IMR-90 (cell line): ENCODE measurements around the gene POLR3GL. TPM values are rescaled to one million over a fixed set of nuclear protein-coding genes. Genes with fewer than 3 reads are reported as not detected.

ENCODE experiments used
- ATAC-seq: fragments of 200-7000 bp; cut with Tn5 transposase; 2 replicates; pipeline ENCODE4 v1.9.1; 2020; ENCODE audit warnings: low read depth, mild to moderate bottlenecking, moderate library complexity
- BruUV-seq: library from RNA; stranded (reverse); fragments of 400-500 nt; replicated peaks from 2 replicates; lab custom pipeline; 2021; lab: Mats Ljungman, UMichigan
- CTCF ChIA-PET: fragments of 300-600 bp; formaldehyde crosslinking; extraction: SDS; loops from one replicate; lab custom pipeline; 2021; ENCODE audit warnings: antibody characterized with exemption; lab: Yijun Ruan, JAX
- POLR2A ChIA-PET: fragments of 300-600 bp; sonication (Branson Sonifier 250); formaldehyde crosslinking; loops from one replicate; lab custom pipeline; 2022; ENCODE audit warnings: antibody characterized with exemption; ENCODE audit not compliant: unreplicated experiment; lab: Charles Lee
- DNase-seq: peaks from one replicate; pipeline ENCODE4 v3.0.0; 2013
- H2AFZ ChIP-seq: replicated peaks from 2 replicates; pipeline ENCODE3; 2013; ENCODE audit warnings: low read length, mild to moderate bottlenecking; ENCODE audit not compliant: poor library complexity
- H2AK5ac ChIP-seq: 2 replicates; pipeline ENCODE4 v1.6.1; 2013; ENCODE audit warnings: low read depth, low read length, inconsistent platforms
- H2AK9ac ChIP-seq: replicated peaks from 2 replicates; pipeline ENCODE3; 2013; ENCODE audit warnings: mild to moderate bottlenecking, low read depth, low read length, moderate library complexity; ENCODE audit not compliant: poor library complexity
- H2BK120ac ChIP-seq: 2 replicates; pipeline ENCODE4 v1.6.1; 2013; ENCODE audit warnings: low read depth, low read length, inconsistent platforms
- H2BK15ac ChIP-seq: 3 replicates; pipeline ENCODE4 v1.6.1; 2013; ENCODE audit warnings: low read depth, low read length, inconsistent platforms
- H2BK20ac ChIP-seq: 2 replicates; pipeline ENCODE4 v1.6.1; 2013; ENCODE audit warnings: low read depth, mild to moderate bottlenecking, inconsistent platforms, low read length, moderate library complexity
- H2BK5ac ChIP-seq: 2 replicates; pipeline ENCODE4 v1.6.1; 2013; ENCODE audit warnings: mild to moderate bottlenecking, low read depth, low read length, inconsistent platforms; ENCODE audit not compliant: poor library complexity, severe bottlenecking
- H3K14ac ChIP-seq: replicated peaks from 2 replicates; pipeline ENCODE4 v1.6.1; 2013; ENCODE audit warnings: low read depth, low read length, inconsistent platforms
- H3K18ac ChIP-seq: 2 replicates; pipeline ENCODE4 v1.6.1; 2013; ENCODE audit warnings: low read depth, low read length, control low read depth
- H3K23ac ChIP-seq: 2 replicates; pipeline ENCODE4 v1.6.1; 2013; ENCODE audit warnings: low read depth, low read length, inconsistent platforms
- H3K27ac ChIP-seq: 2 replicates; pipeline ENCODE4 v1.5.1; 2013; ENCODE audit warnings: mild to moderate bottlenecking, control low read depth, low read length; ENCODE audit not compliant: insufficient read depth
- H3K27me3 ChIP-seq: 2 replicates; pipeline ENCODE4 v1.6.1; 2013; ENCODE audit warnings: low read length; ENCODE audit not compliant: control insufficient read depth, insufficient read depth
- H3K36me3 ChIP-seq: 2 replicates; pipeline ENCODE4 v1.6.1; 2013; ENCODE audit warnings: low read length, mixed read lengths; ENCODE audit not compliant: control insufficient read depth, insufficient read depth
- H3K4ac ChIP-seq: 2 replicates; pipeline ENCODE4 v1.6.1; 2013; ENCODE audit warnings: low read depth, low read length, inconsistent platforms
- H3K4me1 ChIP-seq: 2 replicates; pipeline ENCODE4 v1.6.1; 2013; ENCODE audit warnings: low read length, mixed read lengths; ENCODE audit not compliant: control insufficient read depth, insufficient read depth
- H3K4me2 ChIP-seq: 2 replicates; pipeline ENCODE4 v1.6.1; 2013; ENCODE audit warnings: low read depth, mild to moderate bottlenecking, control low read depth, low read length, moderate library complexity
- H3K4me3 ChIP-seq: 2 replicates; pipeline ENCODE4 v1.5.1; 2013; ENCODE audit warnings: low read depth, mild to moderate bottlenecking, control low read depth, low read length, moderate library complexity; ENCODE audit not compliant: insufficient read depth
- H3K56ac ChIP-seq: 2 replicates; pipeline ENCODE4 v1.6.1; 2013; ENCODE audit warnings: low read length, inconsistent platforms; ENCODE audit not compliant: insufficient read depth; ENCODE audit errors: extremely low read depth
- H3K79me1 ChIP-seq, 2 experiments: 2 replicates each; pipeline ENCODE4 v1.6.1; 2013; ENCODE audit warnings: low read length in 2 of 2, inconsistent platforms in 1 of 2, low read depth in 1 of 2
- H3K9ac ChIP-seq: 2 replicates; pipeline ENCODE4 v1.6.1; 2013; ENCODE audit warnings: low read depth, low read length, control low read depth
- H3K9me1 ChIP-seq: 2 replicates; pipeline ENCODE4 v1.6.1; 2013; ENCODE audit warnings: low read length, inconsistent platforms; ENCODE audit not compliant: insufficient read depth
- H3K9me3 ChIP-seq: 2 replicates; pipeline ENCODE4 v1.6.1; 2013; ENCODE audit warnings: low read length; ENCODE audit not compliant: control insufficient read depth, insufficient read depth
- H4K20me1 ChIP-seq: 2 replicates; pipeline ENCODE4 v1.6.1; 2013; ENCODE audit warnings: low read length, inconsistent platforms; ENCODE audit not compliant: insufficient read depth
- H4K5ac ChIP-seq: 2 replicates; pipeline ENCODE4 v1.6.1; 2013; ENCODE audit warnings: mild to moderate bottlenecking, low read depth, low read length, control low read depth
- H4K8ac ChIP-seq, 2 experiments: 2 replicates each; pipeline ENCODE4 v1.6.1; 2013; ENCODE audit warnings: low read depth in 2 of 2, low read length in 2 of 2, control low read depth in 1 of 2, inconsistent platforms in 1 of 2
- H4K91ac ChIP-seq: 2 replicates; pipeline ENCODE4 v1.6.1; 2013; ENCODE audit warnings: low read depth, low read length, inconsistent platforms; ENCODE audit not compliant: insufficient read depth
- BHLHE40 ChIP-seq: fragments of 150-350 bp; IDR thresholded peaks from 2 replicates; pipeline ENCODE4 v1.6.1; 2016; ENCODE audit warnings: mild to moderate bottlenecking, low read depth, low read length
- CEBPB ChIP-seq: IDR thresholded peaks from 2 replicates; pipeline ENCODE4 v1.6.1; 2012; ENCODE audit warnings: low read depth, low read length, improper control_type of control experiment
- FOS ChIP-seq: fragments of 150-350 bp; IDR thresholded peaks from 2 replicates; pipeline ENCODE4 v1.6.1; 2016; ENCODE audit warnings: low read depth, low read length
- MAFK ChIP-seq: IDR thresholded peaks from 2 replicates; pipeline ENCODE4 v1.6.1; 2012; ENCODE audit warnings: low read depth, low read length, improper control_type of control experiment
- MAZ ChIP-seq: IDR thresholded peaks from 2 replicates; pipeline ENCODE4 v1.6.1; 2012; ENCODE audit warnings: low read depth, mild to moderate bottlenecking, low read length, improper control_type of control experiment, moderate library complexity, borderline replicate concordance
- MXI1 ChIP-seq: IDR thresholded peaks from 2 replicates; pipeline ENCODE4 v1.6.1; 2012; ENCODE audit warnings: low read depth, mild to moderate bottlenecking, low read length, moderate library complexity, borderline replicate concordance
- NFE2L2 ChIP-seq: fragments of 150-350 bp; IDR thresholded peaks from 2 replicates; pipeline ENCODE4 v1.6.1; 2016; ENCODE audit warnings: low read depth, mild to moderate bottlenecking, low read length
- RAD21 ChIP-seq: IDR thresholded peaks from 2 replicates; pipeline ENCODE4 v1.6.1; 2012; ENCODE audit warnings: low read length, improper control_type of control experiment
- RFX5 ChIP-seq: IDR thresholded peaks from 2 replicates; pipeline ENCODE4 v1.8.0; 2012; ENCODE audit warnings: low read depth, mild to moderate bottlenecking, low read length, moderate library complexity
- WGBS, 2 experiments: methylation state at CpG; one replicate each; pipeline versions ENCODE4 v1.1.5 to v1.1.7; 2013; ENCODE audit warnings: missing lambda C conversion rate in 2 of 2; ENCODE audit not compliant: insufficient read length in 1 of 2; ENCODE audit errors: extremely low coverage in 2 of 2; 5-methylcytosine and 5-hydroxymethylcytosine counted together
- dilution Hi-C: fragments of 300-500 bp; cut with HindIII; formaldehyde crosslinking; loops from one replicate; pipeline ENCODE4 v1.14.3; 2018; ENCODE audit warnings: low sequenced_read_pairs; ENCODE audit not compliant: unreplicated experiment
- in situ Hi-C: fragments of 300-500 bp; cut with MboI; formaldehyde crosslinking; loops from 3 replicates; pipeline ENCODE4 v1.14.3; 2019; ENCODE audit warnings: low sequenced_read_pairs, inconsistent platforms, mixed read lengths
- intact Hi-C: fragments of 100-400 bp; cut with micrococcal nuclease; formaldehyde crosslinking; loops from 2 replicates; pipeline ENCODE4 v1.10.0; 2022
- polyA plus RNA-seq, 3 experiments: library from polyadenylated mRNA; depleted of rRNA; stranded (reverse); fragments of >200 nt; gene quantifications; 2 replicates each; pipeline ENCODE4 v1.2.3, GENCODE V29; 2012; ENCODE audit warnings: low replicate concordance in 1 of 3
- total RNA-seq: library from RNA; depleted of rRNA; stranded (reverse); fragments of >200 nt; gene quantifications from 2 replicates; pipeline ENCODE4 v1.2.3, GENCODE V29; 2012
- TF ChIP-seq, protein P1 (sequence below): fragments of 150-350 bp; IDR thresholded peaks from 2 replicates; pipeline ENCODE4 v1.6.1; 2016; ENCODE audit warnings: low read depth, mild to moderate bottlenecking, low read length, moderate library complexity, borderline replicate concordance
- TF ChIP-seq, protein P2 (sequence below): conservative IDR thresholded peaks from 2 replicates; pipeline ENCODE4 v1.5.1; 2012; ENCODE audit warnings: mild to moderate bottlenecking, low read depth, low read length, improper control_type of control experiment
- TF ChIP-seq, protein P3 (sequence below): fragments of 150-350 bp; IDR thresholded peaks from 2 replicates; pipeline ENCODE4 v1.6.1; 2017; ENCODE audit warnings: mild to moderate bottlenecking, antibody characterized with exemption, low read length, low read depth

Gene POLR3GL
- total and polyA plus RNA-seq, 2 of the 4 experiments (the other 2 are of a cell fraction): 7.9 to 16.3 TPM

DNA sequence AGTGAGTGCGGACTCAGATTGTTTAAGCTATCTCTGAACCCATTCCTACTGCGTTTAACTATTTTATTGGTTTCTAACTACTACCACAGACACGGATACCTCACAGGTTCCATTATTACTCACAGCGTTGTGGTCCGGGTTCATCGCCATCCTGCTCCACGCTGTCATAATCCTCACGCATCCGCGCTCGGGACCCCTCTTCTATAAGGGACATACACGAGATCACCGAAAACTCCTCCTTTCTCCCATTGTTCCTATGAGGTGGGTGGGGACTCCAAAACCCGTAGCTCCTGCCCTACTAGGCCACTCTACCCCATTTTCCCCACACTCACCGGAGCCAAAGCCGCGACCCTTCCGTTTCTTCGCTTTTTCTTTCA is 37.8 kb upstream of the POLR3GL start:
- Histone ChIP-seq H3K4me3 (peak overlapping the region; percentile 76), H2BK20ac (no peak overlapping the region), H3K4ac (peak overlapping the region; percentile 86), H3K18ac (no peak overlapping the region), H4K5ac (peak overlapping the region; percentile 81; the same call in 1 of the 2 replicates), H3K9ac (peak overlapping the region; percentile 92), H2AFZ (peak overlapping the region; percentile 91), H4K20me1 (no peaks in the 10 kb centered on the region), H4K8ac (peak overlapping the region; percentile 92 to 96; a peak in 3 of 4 replicates), H3K4me1 (peaks cover 3% of the 10 kb centered on the region), H2BK15ac (no peak overlapping the region), H3K56ac (peak overlapping the region; percentile 37; the same call in 1 of the 2 replicates), H2AK5ac (peak overlapping the region; percentile 69; the same call in 1 of the 2 replicates), H3K27ac (peak overlapping the region; percentile 87), H3K27me3 (no peaks in the 10 kb centered on the region), H3K36me3 (peaks cover 6% of the 10 kb centered on the region), H3K14ac (peak overlapping the region; percentile 86), H3K4me2 (peak overlapping the region; percentile 87), H2BK5ac (peak overlapping the region; percentile 78), H3K9me3 (no peaks in the 10 kb centered on the region), H2BK120ac (no peak overlapping the region), H3K9me1 (peaks cover 4% of the 10 kb centered on the region; the same call in 1 of the 2 replicates), H3K23ac (0 out of 2 replicates have a peak overlapping the region, but pooled peaks have one; percentile 28), H2AK9ac (peak overlapping the region; percentile 18), H3K79me1 (peaks cover 18 to 27% of the 10 kb centered on the region in 2 experiments; a peak in 3 of 4 replicates), H4K91ac (no peak overlapping the region)
- no peak for DNase-seq
- peak; percentile 2 for ATAC-seq
- 50% methylated on average over 2 of the region's 19 CpGs; no CpG with 5 or more reads in 1 of the 2 experiments for WGBS, 2 experiments
- intact Hi-C loops (loop anchor here (2.0 kb wide), 3 partner anchors 30 to 70 kb away; partner anchors contain the start of genes ANKRD34A, POLR3GL and TXNIP), dilution Hi-C loops (no loop called here), in situ Hi-C loops (no loop called here)
- CTCF ChIA-PET: no interaction called here
- POLR2A ChIA-PET: no interaction called here
- TF ChIP-seq BHLHE40: no peak
- TF ChIP-seq RFX5: no peak
- TF ChIP-seq MXI1: no peak
- no peak for TF ChIP-seq NFE2L2
- TF ChIP-seq CEBPB: no peak
- TF ChIP-seq, protein P1, sequence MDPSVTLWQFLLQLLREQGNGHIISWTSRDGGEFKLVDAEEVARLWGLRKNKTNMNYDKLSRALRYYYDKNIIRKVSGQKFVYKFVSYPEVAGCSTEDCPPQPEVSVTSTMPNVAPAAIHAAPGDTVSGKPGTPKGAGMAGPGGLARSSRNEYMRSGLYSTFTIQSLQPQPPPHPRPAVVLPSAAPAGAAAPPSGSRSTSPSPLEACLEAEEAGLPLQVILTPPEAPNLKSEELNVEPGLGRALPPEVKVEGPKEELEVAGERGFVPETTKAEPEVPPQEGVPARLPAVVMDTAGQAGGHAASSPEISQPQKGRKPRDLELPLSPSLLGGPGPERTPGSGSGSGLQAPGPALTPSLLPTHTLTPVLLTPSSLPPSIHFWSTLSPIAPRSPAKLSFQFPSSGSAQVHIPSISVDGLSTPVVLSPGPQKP: no peak
- no peak for TF ChIP-seq RAD21
- TF ChIP-seq FOS: no peak
- no peak for TF ChIP-seq MAFK
- TF ChIP-seq, protein P2, sequence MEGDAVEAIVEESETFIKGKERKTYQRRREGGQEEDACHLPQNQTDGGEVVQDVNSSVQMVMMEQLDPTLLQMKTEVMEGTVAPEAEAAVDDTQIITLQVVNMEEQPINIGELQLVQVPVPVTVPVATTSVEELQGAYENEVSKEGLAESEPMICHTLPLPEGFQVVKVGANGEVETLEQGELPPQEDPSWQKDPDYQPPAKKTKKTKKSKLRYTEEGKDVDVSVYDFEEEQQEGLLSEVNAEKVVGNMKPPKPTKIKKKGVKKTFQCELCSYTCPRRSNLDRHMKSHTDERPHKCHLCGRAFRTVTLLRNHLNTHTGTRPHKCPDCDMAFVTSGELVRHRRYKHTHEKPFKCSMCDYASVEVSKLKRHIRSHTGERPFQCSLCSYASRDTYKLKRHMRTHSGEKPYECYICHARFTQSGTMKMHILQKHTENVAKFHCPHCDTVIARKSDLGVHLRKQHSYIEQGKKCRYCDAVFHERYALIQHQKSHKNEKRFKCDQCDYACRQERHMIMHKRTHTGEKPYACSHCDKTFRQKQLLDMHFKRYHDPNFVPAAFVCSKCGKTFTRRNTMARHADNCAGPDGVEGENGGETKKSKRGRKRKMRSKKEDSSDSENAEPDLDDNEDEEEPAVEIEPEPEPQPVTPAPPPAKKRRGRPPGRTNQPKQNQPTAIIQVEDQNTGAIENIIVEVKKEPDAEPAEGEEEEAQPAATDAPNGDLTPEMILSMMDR: no peak
- no peak for TF ChIP-seq MAZ
- TF ChIP-seq, protein P3, sequence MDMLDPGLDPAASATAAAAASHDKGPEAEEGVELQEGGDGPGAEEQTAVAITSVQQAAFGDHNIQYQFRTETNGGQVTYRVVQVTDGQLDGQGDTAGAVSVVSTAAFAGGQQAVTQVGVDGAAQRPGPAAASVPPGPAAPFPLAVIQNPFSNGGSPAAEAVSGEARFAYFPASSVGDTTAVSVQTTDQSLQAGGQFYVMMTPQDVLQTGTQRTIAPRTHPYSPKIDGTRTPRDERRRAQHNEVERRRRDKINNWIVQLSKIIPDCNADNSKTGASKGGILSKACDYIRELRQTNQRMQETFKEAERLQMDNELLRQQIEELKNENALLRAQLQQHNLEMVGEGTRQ: no peak
- BruUV-seq: no TSS peak
